Breast epithelium (tissue), 4 donors: ENCODE data around the gene ALX1. TPM values are rescaled to one million over a fixed set of nuclear protein-coding genes. Genes with fewer than 3 reads are reported as not detected.
"Not testable (repeated sequence)": the region's sequence is repeated elsewhere in the genome, so short reads cannot be mapped to it uniquely, and the experiment has no call there.

ENCODE experiments used
- DNase-seq, 2 donors: peaks; one replicate each; pipeline ENCODE4 v3.0.0-alpha.2; 2019; ENCODE audit warnings: low spot score in 2 of 2
- H3K27ac ChIP-seq, 2 donors: fragments of 200-600 bp; sonication (generic) in 1 of 2; one replicate each; pipeline ENCODE4 v1.5.1; 2016 to 2019; ENCODE audit warnings: mild to moderate bottlenecking in 1 of 2
- H3K27me3 ChIP-seq, 2 donors: fragments of 200-600 bp; sonication (generic) in 1 of 2; one replicate each; pipeline versions ENCODE4 v1.5.1 to v1.6.0; 2017 to 2019; ENCODE audit warnings: control low read depth in 1 of 2, mild to moderate bottlenecking in 1 of 2
- H3K36me3 ChIP-seq: fragments of 200-600 bp; one replicate; pipeline ENCODE4 v1.5.1; 2019
- H3K4me1 ChIP-seq, 2 donors: fragments of 200-600 bp; sonication (generic); one replicate each; pipeline ENCODE4 v1.5.1; 2016 to 2019; ENCODE audit warnings: control low read depth in 1 of 2
- H3K4me3 ChIP-seq, 3 donors: fragments of 200-600 bp; sonication (generic); 1 replicate in 2 of 3; 2 replicates in 1 of 3; pipeline ENCODE4 v1.5.1; 2016 to 2019; ENCODE audit warnings: mild to moderate bottlenecking in 3 of 3, moderate library complexity in 2 of 3
- H3K9me3 ChIP-seq, 2 donors: fragments of 200-600 bp; sonication (generic) in 1 of 2; one replicate each; pipeline ENCODE4 v1.5.1; 2016 to 2019; ENCODE audit warnings: control low read depth in 1 of 2
- CTCF ChIP-seq, 3 donors: fragments of 450-650 bp; IDR thresholded peaks; one replicate each; pipeline ENCODE4 v1.5.1; 2016 to 2017; ENCODE audit warnings: antibody characterized with exemption in 3 of 3, mild to moderate bottlenecking in 3 of 3, moderate library complexity in 3 of 3
- POLR2A ChIP-seq: fragments of 450-650 bp; IDR thresholded peaks from one replicate; pipeline ENCODE4 v1.6.1; 2016; ENCODE audit warnings: antibody characterized with exemption, mild to moderate bottlenecking, moderate library complexity
- POLR2AphosphoS5 ChIP-seq, 3 donors: sonication (generic); formaldehyde crosslinking; IDR thresholded peaks; one replicate each; pipeline ENCODE4 v1.6.1; 2017; ENCODE audit warnings: antibody characterized with exemption in 3 of 3
- intact Hi-C: fragments of 100-400 bp; cut with DNase I; formaldehyde crosslinking; loops from one replicate; pipeline ENCODE4 v1.15.1; 2023; ENCODE audit warnings: low total_unique reads
- total RNA-seq, 3 donors: library from RNA; depleted of rRNA; stranded (reverse); fragments of >200 nt; gene quantifications; one replicate each; pipeline ENCODE4 v1.1.0, GENCODE V29; 2016

Gene ALX1
- total RNA-seq, 3 donors from 2014 or later: 2.9 TPM; not detected in 2

GRCh38 chr12:85310456-85311076 is 30.5 kb downstream of the ALX1 start:
- intact Hi-C loops: no loop called here
- Histone ChIP-seq H3K4me1 (no peaks in the 10 kb centered on the region), H3K27me3 (peaks cover 0 to 5% of the 10 kb centered on the region in 2 donors), H3K27ac (no peak overlapping the region), H3K36me3 (no peaks in the 10 kb centered on the region), H3K9me3 (no peaks in the 10 kb centered on the region), H3K4me3 (no peak overlapping the region)
- TF ChIP-seq POLR2A: no peak
- TF ChIP-seq POLR2AphosphoS5 (IDR thresholded peaks at IDR 0.05): no peak
- TF ChIP-seq CTCF (IDR thresholded peaks at IDR 0.05): no peak
- no peak for DNase-seq

GRCh38 chr12:85317866-85318636 is 38.0 kb downstream of the ALX1 start:
- intact Hi-C loops, H3K4me1 ChIP-seq, H3K4me3 ChIP-seq, H3K27ac ChIP-seq, H3K9me3 ChIP-seq, H3K27me3 ChIP-seq, DNase-seq, H3K36me3 ChIP-seq: not testable (repeated sequence)

- intact Hi-C loops: no loop called here
- no peak for DNase-seq
- TF ChIP-seq CTCF (IDR thresholded peaks at IDR 0.05) (no peak), POLR2AphosphoS5 (IDR thresholded peaks at IDR 0.05) (no peak), POLR2A (no peak)
- Histone ChIP-seq H3K27me3 (no peaks in the 10 kb centered on the region), H3K36me3 (no peaks in the 10 kb centered on the region), H3K9me3 (no peaks in the 10 kb centered on the region), H3K4me3 (no peak overlapping the region), H3K27ac (no peak overlapping the region), H3K4me1 (no peaks in the 10 kb centered on the region)
These were observed 42.7 kb downstream of the ALX1 start for GRCh38 chr12:85322715-85323114.

GRCh38 chr12:85325442-85325841 is 45.4 kb downstream of the ALX1 start:
- H3K27me3 ChIP-seq: no peaks in the 10 kb centered on the region
- no peaks in the 10 kb centered on the region for H3K9me3 ChIP-seq
- no peak overlapping the region for H3K27ac ChIP-seq
- H3K4me1 ChIP-seq: no peaks in the 10 kb centered on the region
- H3K4me3 ChIP-seq: no peak overlapping the region
- no peak for DNase-seq
- no peak for TF ChIP-seq POLR2AphosphoS5 (IDR thresholded peaks at IDR 0.05)
- TF ChIP-seq POLR2A: no peak
- TF ChIP-seq CTCF (IDR thresholded peaks at IDR 0.05): no peak
- intact Hi-C loops: no loop called here
- no peaks in the 10 kb centered on the region for H3K36me3 ChIP-seq

- intact Hi-C loops: no loop called here
- DNase-seq: no peak
- no peak overlapping the region for H3K27ac ChIP-seq
- H3K36me3 ChIP-seq: no peaks in the 10 kb centered on the region
- TF ChIP-seq POLR2A: no peak
- TF ChIP-seq CTCF (IDR thresholded peaks at IDR 0.05): no peak
- TF ChIP-seq POLR2AphosphoS5 (IDR thresholded peaks at IDR 0.05): no peak
- no peak overlapping the region for H3K4me3 ChIP-seq
- H3K27me3 ChIP-seq: peaks cover 0 to 4% of the 10 kb centered on the region in 2 donors
- no peaks in the 10 kb centered on the region for H3K4me1 ChIP-seq
- no peaks in the 10 kb centered on the region for H3K9me3 ChIP-seq
These were observed 49.9 kb downstream of the ALX1 start for GRCh38 chr12:85329913-85330312.
